Panc1 (cell line): ENCODE results near the gene SCN8A. TPM values are rescaled to one million over a fixed set of nuclear protein-coding genes. Genes with fewer than 3 reads are reported as not detected.

Experiments
- ATAC-seq: fragments of 200-7000 bp; cut with Tn5 transposase; 2 replicates; pipeline ENCODE4 v1.9.1; 2020; ENCODE audit warnings: mild to moderate bottlenecking, moderate library complexity
- BruUV-seq: library from RNA; stranded (reverse); fragments of 400-500 nt; replicated peaks from 2 replicates; lab custom pipeline; 2021; lab: Mats Ljungman, UMichigan
- CTCF ChIA-PET: fragments of 300-600 bp; sonication (Branson Sonifier 250); formaldehyde crosslinking; loops from one replicate; lab custom pipeline; 2022; ENCODE audit warnings: antibody characterized with exemption; lab: Charles Lee
- POLR2A ChIA-PET: fragments of 300-600 bp; sonication (Branson Sonifier 250); formaldehyde crosslinking; loops from one replicate; lab custom pipeline; 2022; ENCODE audit warnings: antibody characterized with exemption; lab: Charles Lee
- DNase-seq: peaks from one replicate; pipeline ENCODE4 v3.0.0-alpha.2; 2010; ENCODE audit warnings: low read depth, low spot score
- H3K27ac ChIP-seq: 2 replicates; pipeline ENCODE4 v1.5.1; 2011; ENCODE audit warnings: mild to moderate bottlenecking, low read length, inconsistent platforms
- H3K27me3 ChIP-seq: fragments of 200-500 bp; sonication (Bioruptor generic); 2 replicates; pipeline ENCODE4 v1.6.0; 2014; ENCODE audit warnings: low read length, inconsistent platforms; ENCODE audit not compliant: control insufficient read depth, insufficient read depth
- H3K36me3 ChIP-seq: fragments of 200-500 bp; sonication (Bioruptor generic); 2 replicates; pipeline ENCODE4 v1.5.1; 2014; ENCODE audit warnings: inconsistent platforms, mild to moderate bottlenecking, low read length, moderate library complexity; ENCODE audit not compliant: control insufficient read depth, insufficient read depth
- H3K4me1 ChIP-seq: 2 replicates; pipeline ENCODE4 v1.5.1; 2011; ENCODE audit warnings: inconsistent platforms, mild to moderate bottlenecking, low read length, moderate library complexity; ENCODE audit not compliant: control insufficient read depth, insufficient read depth
- H3K4me3 ChIP-seq, 2 experiments: 2 replicates each; pipeline ENCODE4 v1.5.1; 2011 to 2012; ENCODE audit warnings: low read depth in 2 of 2, low read length in 2 of 2, mild to moderate bottlenecking in 2 of 2, inconsistent platforms in 1 of 2, moderate library complexity in 1 of 2
- H3K9me3 ChIP-seq: fragments of 200-500 bp; sonication (Bioruptor generic); 2 replicates; pipeline ENCODE4 v1.5.1; 2014; ENCODE audit warnings: low read depth, mild to moderate bottlenecking, inconsistent platforms, low read length, moderate library complexity; ENCODE audit not compliant: control insufficient read depth, insufficient read depth
- POLR2AphosphoS5 ChIP-seq: IDR thresholded peaks from 2 replicates; pipeline ENCODE4 v1.6.1; 2012; ENCODE audit warnings: mild to moderate bottlenecking, low read depth, low read length, moderate library complexity
- REST ChIP-seq, 2 experiments: IDR thresholded peaks; 2 replicates each; pipeline ENCODE4 v1.6.1; 2011 to 2012; ENCODE audit warnings: low read depth in 2 of 2, control low read depth in 1 of 2, low read length in 1 of 2, mild to moderate bottlenecking in 1 of 2, moderate library complexity in 1 of 2; ENCODE audit not compliant: insufficient read depth in 1 of 2
- SIN3A ChIP-seq: IDR thresholded peaks from 2 replicates; pipeline ENCODE4 v1.6.1; 2012; ENCODE audit warnings: low read depth, mild to moderate bottlenecking, low read length, moderate library complexity, borderline replicate concordance; ENCODE audit not compliant: insufficient read depth
- TCF7L2 ChIP-seq: IDR thresholded peaks from 2 replicates; pipeline ENCODE4 v1.6.1; 2011; ENCODE audit warnings: mild to moderate bottlenecking, low read depth, low read length, inconsistent platforms
- in situ Hi-C: cut with HindIII; loops from 2 replicates; pipeline ENCODE4 v1.10.0; 2016; ENCODE audit warnings: low sequenced_read_pairs, low pct_unique_long_range_greater_than_20kb
- intact Hi-C: fragments of 100-400 bp; cut with micrococcal nuclease; formaldehyde crosslinking; loops from one replicate; pipeline ENCODE4 v1.10.0; 2022; ENCODE audit not compliant: unreplicated experiment
- total RNA-seq: library from RNA; stranded (reverse); gene quantifications from one replicate; pipeline ENCODE4 v1.2.1, GENCODE V29; 2021; ENCODE audit not compliant: unreplicated experiment
- TF ChIP-seq, protein P1 (sequence below): fragments of 450-650 bp; IDR thresholded peaks from 2 replicates; pipeline ENCODE4 v1.5.1; 2017; ENCODE audit warnings: mild to moderate bottlenecking

Gene SCN8A
- total RNA-seq, 1 experiment from 2014 or later = 8.6 TPM

DNA sequence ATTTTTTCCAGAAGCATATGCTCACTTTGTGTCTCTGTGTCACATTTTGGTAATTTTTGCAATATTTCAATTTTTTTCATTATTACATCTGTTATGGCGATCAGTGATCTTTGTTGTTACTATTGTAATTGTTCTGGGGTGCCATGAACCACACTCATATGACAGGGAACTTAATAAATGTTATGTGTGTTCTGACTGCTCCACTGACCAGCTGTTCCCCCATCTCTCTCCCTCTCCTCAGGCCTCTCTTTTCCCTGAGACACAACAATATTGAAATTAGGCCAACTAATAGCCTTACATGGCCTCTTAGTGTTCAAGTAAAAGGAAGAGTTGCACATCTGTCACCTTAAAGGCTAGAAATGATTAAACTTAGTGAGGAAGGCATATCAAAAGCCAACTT, 46.0 kb downstream of the SCN8A start:
- Histone ChIP-seq H3K27ac (no peak overlapping the region), H3K4me1 (no peaks in the 10 kb centered on the region), H3K27me3 (no peaks in the 10 kb centered on the region), H3K9me3 (no peaks in the 10 kb centered on the region), H3K36me3 (no peaks in the 10 kb centered on the region), H3K4me3 (no peak overlapping the region)
- DNase-seq (no peak), ATAC-seq (no peak)
- ChIA-PET CTCF (no interaction called here), POLR2A (interaction anchor here (0.6 kb wide), 1 partner anchor 27 kb away, joined by 3 read pairs; no protein-coding TSS in a partner anchor)
- in situ Hi-C loops (no loop called here), intact Hi-C loops (no loop called here)
- no TSS peak for BruUV-seq
- TF ChIP-seq TCF7L2 = no peak
- TF ChIP-seq POLR2AphosphoS5 = no peak
- TF ChIP-seq, protein P1, sequence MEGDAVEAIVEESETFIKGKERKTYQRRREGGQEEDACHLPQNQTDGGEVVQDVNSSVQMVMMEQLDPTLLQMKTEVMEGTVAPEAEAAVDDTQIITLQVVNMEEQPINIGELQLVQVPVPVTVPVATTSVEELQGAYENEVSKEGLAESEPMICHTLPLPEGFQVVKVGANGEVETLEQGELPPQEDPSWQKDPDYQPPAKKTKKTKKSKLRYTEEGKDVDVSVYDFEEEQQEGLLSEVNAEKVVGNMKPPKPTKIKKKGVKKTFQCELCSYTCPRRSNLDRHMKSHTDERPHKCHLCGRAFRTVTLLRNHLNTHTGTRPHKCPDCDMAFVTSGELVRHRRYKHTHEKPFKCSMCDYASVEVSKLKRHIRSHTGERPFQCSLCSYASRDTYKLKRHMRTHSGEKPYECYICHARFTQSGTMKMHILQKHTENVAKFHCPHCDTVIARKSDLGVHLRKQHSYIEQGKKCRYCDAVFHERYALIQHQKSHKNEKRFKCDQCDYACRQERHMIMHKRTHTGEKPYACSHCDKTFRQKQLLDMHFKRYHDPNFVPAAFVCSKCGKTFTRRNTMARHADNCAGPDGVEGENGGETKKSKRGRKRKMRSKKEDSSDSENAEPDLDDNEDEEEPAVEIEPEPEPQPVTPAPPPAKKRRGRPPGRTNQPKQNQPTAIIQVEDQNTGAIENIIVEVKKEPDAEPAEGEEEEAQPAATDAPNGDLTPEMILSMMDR = no peak
- TF ChIP-seq REST (IDR thresholded peaks at IDR 0.05; ENCODE audit: insufficient read depth in 1 of 2, low read depth in 2 of 2, low read length in 1 of 2) = no peak
- no peak for TF ChIP-seq SIN3A

- H3K4me3 ChIP-seq = no peak overlapping the region
- ATAC-seq (no peak), DNase-seq (no peak)
- intact Hi-C loops (no loop called here), in situ Hi-C loops (no loop called here)
- H3K4me1 ChIP-seq = no peaks in the 10 kb centered on the region
- no peaks in the 10 kb centered on the region for H3K9me3 ChIP-seq
- CTCF ChIA-PET = no interaction called here
- no peak for TF ChIP-seq REST (IDR thresholded peaks at IDR 0.05; ENCODE audit: insufficient read depth in 1 of 2, low read depth in 2 of 2, low read length in 1 of 2)
- no peak for TF ChIP-seq POLR2AphosphoS5
- TF ChIP-seq SIN3A = no peak
- H3K27me3 ChIP-seq = no peaks in the 10 kb centered on the region
- no TSS peak for BruUV-seq
- H3K27ac ChIP-seq = no peak overlapping the region
- POLR2A ChIA-PET = no interaction called here
- no peaks in the 10 kb centered on the region for H3K36me3 ChIP-seq
Measured at GRCh38 chr12:51639361-51639760, 48.3 kb downstream of the SCN8A start.
